ENCODE results near the gene ARHGAP23.

- TF ChIP-seq CTCF (conservative IDR thresholded peaks at IDR 0.05; ENCODE audit: low read length) (no peak), EZH2phosphoT487 (IDR thresholded peaks at IDR 0.05; ENCODE audit: borderline replicate concordance) (no peak)
Measured at GRCh38 chr17:38454532-38454931, 26.3 kb downstream of the ARHGAP23 start.
